IPS-20b (cell line): ENCODE measurements around the gene NUP62.
A peak's percentile ranks its signal among the peaks of the same experiment; 100 is the strongest.

Source experiments
- H3K27ac ChIP-seq: one replicate; pipeline ENCODE4 v1.5.1; 2013; ENCODE audit warnings: low read length
- H3K27me3 ChIP-seq: 2 replicates; pipeline ENCODE4 v1.6.1; 2013; ENCODE audit warnings: mild to moderate bottlenecking, low read length, inconsistent platforms; ENCODE audit not compliant: insufficient read depth
- H3K36me3 ChIP-seq: 2 replicates; pipeline ENCODE4 v1.6.1; 2013; ENCODE audit warnings: low read depth, mild to moderate bottlenecking, inconsistent platforms, low read length, moderate library complexity; ENCODE audit not compliant: insufficient read depth
- H3K4me1 ChIP-seq: 2 replicates; pipeline ENCODE4 v1.6.1; 2013; ENCODE audit warnings: mild to moderate bottlenecking, control low read depth, inconsistent platforms, low read length, moderate library complexity; ENCODE audit not compliant: insufficient read depth
- H3K4me3 ChIP-seq: 2 replicates; pipeline ENCODE4 v1.5.1; 2013; ENCODE audit warnings: mild to moderate bottlenecking, low read length, inconsistent platforms
- H3K9ac ChIP-seq: 2 replicates; pipeline ENCODE4 v1.6.1; 2013; ENCODE audit warnings: low read depth, mild to moderate bottlenecking, inconsistent platforms, low read length, moderate library complexity
- H3K9me3 ChIP-seq: 2 replicates; pipeline ENCODE4 v1.6.1; 2013; ENCODE audit warnings: mild to moderate bottlenecking, low read depth, low read length, inconsistent platforms; ENCODE audit not compliant: insufficient read depth

NUP62 gene

GRCh38 chr19:49881672-49882394 lies 47.5 kb downstream of the NUP62 start:
- Histone ChIP-seq H3K9ac (no peak overlapping the region), H3K4me1 (peaks cover 6% of the 10 kb centered on the region; the same call in 1 of the 2 replicates), H3K36me3 (peaks cover 70% of the 10 kb centered on the region), H3K27ac (no peak overlapping the region), H3K9me3 (no peaks in the 10 kb centered on the region), H3K4me3 (no peak overlapping the region), H3K27me3 (no peaks in the 10 kb centered on the region)

GRCh38 chr19:49881186-49881585 lies 48.1 kb downstream of the NUP62 start:
- Histone ChIP-seq H3K4me1 (peaks cover 6% of the 10 kb centered on the region; the same call in 1 of the 2 replicates), H3K27ac (no peak overlapping the region), H3K27me3 (no peaks in the 10 kb centered on the region), H3K36me3 (peaks cover 70% of the 10 kb centered on the region), H3K9me3 (no peaks in the 10 kb centered on the region), H3K4me3 (no peak overlapping the region), H3K9ac (no peak overlapping the region)

GRCh38 chr19:49880162-49880869 lies 49.0 kb downstream of the NUP62 start:
- H3K27ac ChIP-seq = no peak overlapping the region
- no peaks in the 10 kb centered on the region for H3K9me3 ChIP-seq
- H3K4me1 ChIP-seq = peaks cover 6% of the 10 kb centered on the region; the same call in 1 of the 2 replicates
- peaks cover 65% of the 10 kb centered on the region for H3K36me3 ChIP-seq
- H3K9ac ChIP-seq = no peak overlapping the region
- no peaks in the 10 kb centered on the region for H3K27me3 ChIP-seq
- H3K4me3 ChIP-seq = no peak overlapping the region

- peak overlapping the region; percentile 89; the same call in 1 of the 2 replicates for H3K4me3 ChIP-seq
- H3K9me3 ChIP-seq = no peaks in the 10 kb centered on the region
- peaks cover 6% of the 10 kb centered on the region; the same call in 1 of the 2 replicates for H3K4me1 ChIP-seq
- H3K27me3 ChIP-seq = no peaks in the 10 kb centered on the region
- peaks cover 57% of the 10 kb centered on the region for H3K36me3 ChIP-seq
- H3K27ac ChIP-seq = no peak overlapping the region
- H3K9ac ChIP-seq = peak overlapping the region; percentile 98; the same call in 1 of the 2 replicates
These were observed 49.9 kb downstream of the NUP62 start for GRCh38 chr19:49879243-49879963.

- H3K4me1 ChIP-seq = peaks cover 6% of the 10 kb centered on the region; the same call in 1 of the 2 replicates
- no peaks in the 10 kb centered on the region for H3K27me3 ChIP-seq
- no peaks in the 10 kb centered on the region for H3K9me3 ChIP-seq
- H3K36me3 ChIP-seq = peaks cover 50% of the 10 kb centered on the region
- peak overlapping the region; percentile 89 for H3K4me3 ChIP-seq
- H3K27ac ChIP-seq = peak overlapping the region; percentile 96
- peak overlapping the region; percentile 98; the same call in 1 of the 2 replicates for H3K9ac ChIP-seq
These were observed 50.6 kb downstream of the NUP62 start for GRCh38 chr19:49878744-49879070.

GRCh38 chr19:49877879-49878743 lies 51.2 kb downstream of the NUP62 start:
- Histone ChIP-seq H3K4me3 (peak overlapping the region; percentile 89), H3K9me3 (no peaks in the 10 kb centered on the region), H3K36me3 (peaks cover 44% of the 10 kb centered on the region), H3K4me1 (peaks cover 6% of the 10 kb centered on the region; the same call in 1 of the 2 replicates), H3K27ac (peak overlapping the region; percentile 100), H3K27me3 (no peaks in the 10 kb centered on the region), H3K9ac (peak overlapping the region; percentile 98)

GRCh38 chr19:49877020-49877878 lies 52.1 kb downstream of the NUP62 start, which contains the start of the genes AKT1S1 and TBC1D17:
Gene AKT1S1, minus strand, starts transcription at chr19:49877355. Its CDS starts 4,060 bp downstream, at chr19:49873295.
Gene TBC1D17, plus strand, starts transcription at chr19:49877702. Its CDS starts 22 bp downstream, at chr19:49877724.
- peaks cover 36% of the 10 kb centered on the region for H3K36me3 ChIP-seq

GRCh38 chr19:49876422-49877019 lies 52.8 kb downstream of the NUP62 start:
- H3K9ac ChIP-seq = peak overlapping the region; percentile 98
- H3K9me3 ChIP-seq = no peaks in the 10 kb centered on the region
- H3K27me3 ChIP-seq = no peaks in the 10 kb centered on the region
- H3K4me1 ChIP-seq = peaks cover 6% of the 10 kb centered on the region; the same call in 1 of the 2 replicates
- H3K4me3 ChIP-seq = peak overlapping the region; percentile 89
- peaks cover 28% of the 10 kb centered on the region for H3K36me3 ChIP-seq
- H3K27ac ChIP-seq = peak overlapping the region; percentile 100

More at GRCh38 chr19:49877020-49877878, 52.1 kb downstream of the NUP62 start, which contains the start of the genes AKT1S1 and TBC1D17:
- Histone ChIP-seq H3K9me3 (no peaks in the 10 kb centered on the region), H3K4me1 (peaks cover 6% of the 10 kb centered on the region; the same call in 1 of the 2 replicates), H3K9ac (peak within 1 kb of the TSS; percentile 98), H3K27ac (peak within 1 kb of the TSS; percentile 100), H3K27me3 (no peaks in the 10 kb centered on the region), H3K4me3 (peak within 1 kb of the TSS; percentile 89)

- H3K9ac ChIP-seq = peak overlapping the region; percentile 98
- no peaks in the 10 kb centered on the region for H3K27me3 ChIP-seq
- H3K36me3 ChIP-seq = peaks cover 25% of the 10 kb centered on the region
- H3K9me3 ChIP-seq = no peaks in the 10 kb centered on the region
- peaks cover 6% of the 10 kb centered on the region; the same call in 1 of the 2 replicates for H3K4me1 ChIP-seq
- peak overlapping the region; percentile 89 for H3K4me3 ChIP-seq
- peak overlapping the region; percentile 98 for H3K27ac ChIP-seq
These were observed 53.4 kb downstream of the NUP62 start for GRCh38 chr19:49875857-49876421.
